ENCODE data around the gene FCRL1.

DNA sequence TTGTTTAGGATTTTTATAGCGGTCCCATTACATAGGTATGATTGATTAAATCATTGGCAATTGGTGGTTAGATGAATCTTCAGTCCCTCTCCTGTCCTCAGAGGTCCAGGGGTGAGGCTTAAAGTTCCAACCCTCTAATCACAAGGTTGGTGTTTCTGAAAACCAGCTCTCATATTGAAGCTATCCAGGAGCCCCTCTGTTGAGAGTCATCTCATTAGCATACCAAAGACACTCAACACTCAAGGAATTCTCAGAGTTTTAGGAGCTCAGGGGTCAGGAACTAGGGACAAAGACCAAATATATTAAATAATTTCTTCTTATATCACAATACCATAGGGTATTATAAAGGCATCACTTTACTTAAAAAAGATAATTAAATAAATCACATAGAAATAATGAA, 66.3 kb downstream of the FCRL1 start:
- TF ChIP-seq, protein P1, sequence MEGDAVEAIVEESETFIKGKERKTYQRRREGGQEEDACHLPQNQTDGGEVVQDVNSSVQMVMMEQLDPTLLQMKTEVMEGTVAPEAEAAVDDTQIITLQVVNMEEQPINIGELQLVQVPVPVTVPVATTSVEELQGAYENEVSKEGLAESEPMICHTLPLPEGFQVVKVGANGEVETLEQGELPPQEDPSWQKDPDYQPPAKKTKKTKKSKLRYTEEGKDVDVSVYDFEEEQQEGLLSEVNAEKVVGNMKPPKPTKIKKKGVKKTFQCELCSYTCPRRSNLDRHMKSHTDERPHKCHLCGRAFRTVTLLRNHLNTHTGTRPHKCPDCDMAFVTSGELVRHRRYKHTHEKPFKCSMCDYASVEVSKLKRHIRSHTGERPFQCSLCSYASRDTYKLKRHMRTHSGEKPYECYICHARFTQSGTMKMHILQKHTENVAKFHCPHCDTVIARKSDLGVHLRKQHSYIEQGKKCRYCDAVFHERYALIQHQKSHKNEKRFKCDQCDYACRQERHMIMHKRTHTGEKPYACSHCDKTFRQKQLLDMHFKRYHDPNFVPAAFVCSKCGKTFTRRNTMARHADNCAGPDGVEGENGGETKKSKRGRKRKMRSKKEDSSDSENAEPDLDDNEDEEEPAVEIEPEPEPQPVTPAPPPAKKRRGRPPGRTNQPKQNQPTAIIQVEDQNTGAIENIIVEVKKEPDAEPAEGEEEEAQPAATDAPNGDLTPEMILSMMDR (IDR thresholded peaks at IDR 0.05), result no peak
- TF ChIP-seq, protein P2, sequence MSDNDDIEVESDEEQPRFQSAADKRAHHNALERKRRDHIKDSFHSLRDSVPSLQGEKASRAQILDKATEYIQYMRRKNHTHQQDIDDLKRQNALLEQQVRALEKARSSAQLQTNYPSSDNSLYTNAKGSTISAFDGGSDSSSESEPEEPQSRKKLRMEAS (CRISPR knock-in tag; IDR thresholded peaks at IDR 0.05), result no peak
- TF ChIP-seq, protein P3, sequence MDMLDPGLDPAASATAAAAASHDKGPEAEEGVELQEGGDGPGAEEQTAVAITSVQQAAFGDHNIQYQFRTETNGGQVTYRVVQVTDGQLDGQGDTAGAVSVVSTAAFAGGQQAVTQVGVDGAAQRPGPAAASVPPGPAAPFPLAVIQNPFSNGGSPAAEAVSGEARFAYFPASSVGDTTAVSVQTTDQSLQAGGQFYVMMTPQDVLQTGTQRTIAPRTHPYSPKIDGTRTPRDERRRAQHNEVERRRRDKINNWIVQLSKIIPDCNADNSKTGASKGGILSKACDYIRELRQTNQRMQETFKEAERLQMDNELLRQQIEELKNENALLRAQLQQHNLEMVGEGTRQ (CRISPR knock-in tag; IDR thresholded peaks at IDR 0.05), result no peak
- no peak for TF ChIP-seq NR2C2 (CRISPR knock-in tag; IDR thresholded peaks at IDR 0.05)

Measured in WTC11 (cell line).